Kasumi-1 (cell line): ENCODE data around the gene RPS6KB2.

Experiments used
- DNase-seq, 2 experiments: peaks; one replicate each; lab custom pipeline; 2025; lab: John Stamatoyannopoulos, UW

Gene RPS6KB2

DNA sequence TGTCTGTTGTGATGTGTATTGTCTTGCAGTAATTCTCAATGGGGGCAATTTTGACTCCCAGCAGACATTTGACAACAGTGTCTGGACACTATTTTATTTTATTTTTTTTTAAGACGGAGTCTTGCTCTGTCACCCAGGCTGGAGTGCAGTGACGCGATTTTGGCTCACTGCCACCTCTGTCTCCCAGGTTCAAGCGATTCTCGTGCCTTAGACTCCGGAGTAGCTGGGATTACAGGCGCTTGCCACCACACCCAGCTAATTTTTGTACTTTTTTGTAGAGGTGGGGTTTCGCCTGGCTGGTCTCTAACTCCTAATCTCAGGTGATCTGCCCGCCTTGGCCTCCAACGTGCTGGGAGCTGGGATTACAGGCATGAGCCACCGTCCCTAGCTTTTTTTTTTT is 1.4 kb downstream of the RPS6KB2 start:
- no peak for DNase-seq

DNA sequence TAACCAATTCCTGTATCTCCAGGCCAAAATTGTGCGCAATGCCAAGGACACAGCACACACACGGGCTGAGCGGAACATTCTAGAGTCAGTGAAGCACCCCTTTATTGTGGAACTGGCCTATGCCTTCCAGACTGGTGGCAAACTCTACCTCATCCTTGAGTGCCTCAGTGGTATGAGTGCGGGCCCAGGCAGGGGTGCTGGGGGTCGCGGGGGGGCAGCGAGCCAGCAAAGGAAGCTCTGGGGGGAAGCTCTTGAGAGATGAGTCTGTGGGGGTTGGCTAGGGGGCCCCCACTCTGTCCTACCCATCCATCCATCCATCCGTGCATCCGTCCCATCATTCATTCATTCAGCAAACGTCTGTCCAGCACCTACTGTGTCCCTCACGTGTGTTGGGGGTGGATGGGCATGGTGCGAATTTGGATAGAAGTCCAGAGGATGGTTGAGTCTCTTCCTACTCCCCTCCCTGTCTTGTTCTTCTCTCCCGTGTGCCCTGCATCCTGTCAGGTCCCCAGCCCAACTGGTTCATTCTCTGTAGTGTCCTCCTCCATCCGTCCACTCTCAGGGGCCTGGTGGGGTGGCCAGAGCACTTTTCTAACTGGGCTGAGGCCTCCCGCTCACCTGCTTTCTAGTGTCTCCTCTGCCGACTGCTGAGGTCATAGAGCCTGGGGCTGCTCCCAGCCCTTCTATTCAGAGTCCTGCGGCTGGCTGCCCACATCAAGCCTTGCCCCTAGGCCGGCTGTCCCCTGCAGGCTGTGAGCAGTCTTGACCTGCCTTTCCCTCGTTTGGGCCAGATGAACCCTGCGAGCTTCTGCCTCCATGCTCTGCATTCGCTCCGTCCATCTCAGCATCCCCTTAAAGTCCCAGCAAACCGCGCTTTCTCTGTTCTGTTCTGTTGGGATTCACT is 3.3 kb downstream of the RPS6KB2 start:
- no peak for DNase-seq

DNA sequence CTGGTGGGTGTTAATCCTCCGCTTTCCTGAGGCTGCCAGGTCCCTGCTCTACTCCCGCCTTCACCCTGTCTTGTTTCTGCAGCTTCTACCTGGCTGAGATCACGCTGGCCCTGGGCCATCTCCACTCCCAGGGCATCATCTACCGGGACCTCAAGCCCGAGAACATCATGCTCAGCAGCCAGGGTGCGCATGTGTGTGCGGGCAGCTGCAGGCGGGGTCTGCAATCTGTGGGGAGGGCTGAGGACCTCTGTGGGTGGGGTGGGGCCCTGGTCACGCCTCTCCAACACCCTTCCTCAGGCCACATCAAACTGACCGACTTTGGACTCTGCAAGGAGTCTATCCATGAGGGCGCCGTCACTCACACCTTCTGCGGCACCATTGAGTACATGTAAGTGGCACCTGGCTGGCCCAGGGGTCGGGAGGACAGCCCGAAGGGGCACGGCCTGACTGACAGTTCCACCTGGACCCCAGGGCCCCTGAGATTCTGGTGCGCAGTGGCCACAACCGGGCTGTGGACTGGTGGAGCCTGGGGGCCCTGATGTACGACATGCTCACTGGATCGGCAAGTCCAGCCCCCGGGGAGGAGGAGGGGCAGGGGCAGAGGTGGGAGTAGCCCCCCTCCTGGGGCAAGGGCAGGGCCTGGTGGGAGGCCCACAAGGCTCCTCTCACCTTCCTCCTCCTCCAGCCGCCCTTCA is 4.5 kb downstream of the RPS6KB2 start:
- DNase-seq: no peak

DNA sequence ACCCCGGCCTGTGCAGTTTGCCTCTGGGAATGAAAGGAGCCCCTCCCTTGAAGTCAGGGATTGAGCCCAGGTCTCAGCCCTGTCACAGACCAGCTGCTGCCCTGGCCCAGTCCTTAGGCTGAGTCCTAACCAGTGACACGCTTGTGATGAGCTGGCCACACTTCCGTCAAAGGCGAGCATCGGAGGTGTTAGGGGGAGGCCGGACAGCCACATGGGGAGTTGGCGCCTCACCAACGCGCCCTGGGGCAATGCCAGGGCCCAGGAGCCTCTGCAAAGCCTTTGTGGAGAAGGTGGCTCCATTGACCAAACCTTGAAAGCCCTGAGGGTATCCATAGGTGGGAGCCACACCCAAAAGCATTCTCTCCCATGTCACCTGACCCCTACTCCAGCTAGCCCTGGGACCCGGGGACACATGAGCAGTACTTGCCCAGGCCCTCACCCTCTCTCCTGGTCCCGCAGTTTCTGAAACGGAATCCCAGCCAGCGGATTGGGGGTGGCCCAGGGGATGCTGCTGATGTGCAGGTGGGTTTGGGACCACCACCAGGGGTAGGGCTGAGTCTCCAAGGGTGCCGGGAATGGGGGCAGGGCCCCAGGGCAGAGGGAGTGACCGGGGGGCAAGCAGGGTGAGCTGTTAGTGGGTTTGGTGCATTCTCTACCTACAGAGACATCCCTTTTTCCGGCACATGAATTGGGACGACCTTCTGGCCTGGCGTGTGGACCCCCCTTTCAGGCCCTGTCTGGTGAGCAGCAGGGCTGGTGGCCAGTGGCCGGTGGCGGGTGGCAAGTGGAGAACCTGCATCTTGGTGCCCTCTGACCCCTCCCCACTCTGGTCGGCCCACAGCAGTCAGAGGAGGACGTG is 5.5 kb downstream of the RPS6KB2 start:
- DNase-seq: no peak

DNA sequence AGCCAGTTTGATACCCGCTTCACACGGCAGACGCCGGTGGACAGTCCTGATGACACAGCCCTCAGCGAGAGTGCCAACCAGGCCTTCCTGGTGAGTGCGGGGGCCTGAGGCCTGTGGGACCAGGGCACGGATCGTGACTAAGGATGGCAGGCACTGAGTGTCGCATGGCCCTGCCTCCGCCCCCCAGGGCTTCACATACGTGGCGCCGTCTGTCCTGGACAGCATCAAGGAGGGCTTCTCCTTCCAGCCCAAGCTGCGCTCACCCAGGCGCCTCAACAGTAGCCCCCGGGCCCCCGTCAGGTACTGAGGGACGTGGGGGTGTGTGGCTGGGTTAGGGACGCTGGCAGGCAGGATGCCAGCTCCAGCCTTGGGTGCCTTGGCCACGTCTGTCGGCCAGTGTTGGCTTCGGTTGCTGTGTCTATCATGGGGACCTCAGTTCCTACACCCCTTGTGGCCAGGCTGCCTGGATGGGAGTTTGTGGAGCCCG is 6.1 kb downstream of the RPS6KB2 start:
- no peak for DNase-seq

DNA sequence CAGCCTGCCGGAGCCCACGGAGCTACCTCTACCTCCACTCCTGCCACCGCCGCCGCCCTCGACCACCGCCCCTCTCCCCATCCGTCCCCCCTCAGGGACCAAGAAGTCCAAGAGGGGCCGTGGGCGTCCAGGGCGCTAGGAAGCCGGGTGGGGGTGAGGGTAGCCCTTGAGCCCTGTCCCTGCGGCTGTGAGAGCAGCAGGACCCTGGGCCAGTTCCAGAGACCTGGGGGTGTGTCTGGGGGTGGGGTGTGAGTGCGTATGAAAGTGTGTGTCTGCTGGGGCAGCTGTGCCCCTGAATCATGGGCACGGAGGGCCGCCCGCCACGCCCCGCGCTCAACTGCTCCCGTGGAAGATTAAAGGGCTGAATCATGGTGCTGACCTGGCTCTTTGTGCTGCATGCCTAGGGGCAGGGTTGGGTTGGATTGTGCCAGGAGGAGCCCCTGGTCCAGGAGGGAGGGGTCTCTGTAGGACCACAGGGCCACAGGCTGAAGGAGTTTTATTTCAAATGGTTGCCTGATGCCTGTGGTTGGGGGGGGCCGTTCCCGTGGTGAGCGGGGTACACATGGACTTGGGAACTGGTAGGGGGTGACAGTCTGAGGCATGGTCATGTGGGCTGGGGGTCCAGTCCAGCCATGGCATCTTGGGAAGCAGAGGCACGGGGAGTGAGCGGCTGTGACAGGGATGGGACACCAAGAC is 6.9 kb downstream of the RPS6KB2 start:
- DNase-seq: no peak

DNA sequence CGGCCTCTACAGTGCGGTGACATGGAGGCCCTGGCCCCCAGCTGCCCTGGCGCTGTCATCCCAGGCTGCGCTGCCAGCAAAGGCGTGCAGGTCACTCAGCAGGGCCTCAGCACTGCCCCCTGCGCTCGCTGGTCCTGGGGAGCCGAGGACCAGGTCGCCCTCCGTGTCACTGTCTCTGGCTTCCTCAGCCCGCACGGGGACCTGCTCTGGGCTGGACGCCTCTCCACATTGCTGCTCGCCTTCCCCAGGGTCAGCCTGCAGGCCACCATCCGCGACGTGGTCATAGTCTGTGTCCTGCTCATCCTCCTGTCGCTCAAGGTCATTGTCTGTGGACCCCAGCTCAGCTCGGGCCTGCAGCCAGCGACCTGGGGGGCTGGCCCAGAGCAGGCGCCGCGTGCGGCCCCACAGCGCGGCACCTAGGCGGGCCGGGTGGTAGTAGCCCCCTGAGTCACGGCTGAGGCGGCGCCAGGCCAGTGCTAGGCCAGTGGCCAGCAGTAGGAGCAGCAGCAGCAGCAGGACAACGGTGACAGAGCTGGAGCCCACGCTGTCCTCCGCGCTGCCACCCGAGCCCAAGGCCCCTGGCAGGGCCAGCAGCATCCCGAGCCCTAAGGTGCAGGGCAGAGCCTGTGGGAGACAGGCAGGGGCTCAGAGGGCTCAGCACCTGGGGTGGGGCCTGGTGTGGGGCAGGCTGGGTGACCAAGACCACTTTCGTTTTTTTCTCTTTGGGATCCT is 7.6 kb downstream of the RPS6KB2 start:
- DNase-seq: no peak

DNA sequence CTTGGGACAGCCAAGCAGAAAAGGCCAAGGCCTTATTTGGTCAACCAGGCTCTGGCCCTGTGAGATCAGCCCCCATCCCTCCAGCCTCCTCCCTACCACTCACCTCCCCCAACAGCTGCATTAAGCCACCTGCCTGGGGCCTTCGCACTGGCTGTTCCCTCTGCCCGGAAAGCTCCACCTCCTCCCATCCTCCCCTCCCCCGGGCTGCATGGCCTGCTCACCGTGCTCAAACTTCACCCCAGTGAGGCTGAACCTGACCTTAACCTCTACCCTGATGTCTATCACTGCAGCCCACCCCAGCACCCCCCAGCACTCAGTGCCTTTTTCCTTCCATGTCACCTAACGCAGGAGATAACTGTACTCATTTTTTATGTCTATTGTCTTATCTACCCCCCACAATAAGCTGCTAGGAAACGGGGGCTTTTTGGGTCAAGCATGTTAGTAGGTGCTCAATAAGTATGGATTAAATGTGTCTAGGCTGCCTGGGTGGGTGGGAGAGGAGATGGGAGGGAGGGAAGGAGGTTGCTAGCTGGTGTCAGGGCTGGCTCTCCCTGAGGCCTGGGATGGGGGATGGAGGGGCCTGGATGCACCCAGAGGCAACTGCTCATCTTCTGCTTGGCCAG is 8.3 kb downstream of the RPS6KB2 start:
- DNase-seq: peak; percentile 44 to 68

DNA sequence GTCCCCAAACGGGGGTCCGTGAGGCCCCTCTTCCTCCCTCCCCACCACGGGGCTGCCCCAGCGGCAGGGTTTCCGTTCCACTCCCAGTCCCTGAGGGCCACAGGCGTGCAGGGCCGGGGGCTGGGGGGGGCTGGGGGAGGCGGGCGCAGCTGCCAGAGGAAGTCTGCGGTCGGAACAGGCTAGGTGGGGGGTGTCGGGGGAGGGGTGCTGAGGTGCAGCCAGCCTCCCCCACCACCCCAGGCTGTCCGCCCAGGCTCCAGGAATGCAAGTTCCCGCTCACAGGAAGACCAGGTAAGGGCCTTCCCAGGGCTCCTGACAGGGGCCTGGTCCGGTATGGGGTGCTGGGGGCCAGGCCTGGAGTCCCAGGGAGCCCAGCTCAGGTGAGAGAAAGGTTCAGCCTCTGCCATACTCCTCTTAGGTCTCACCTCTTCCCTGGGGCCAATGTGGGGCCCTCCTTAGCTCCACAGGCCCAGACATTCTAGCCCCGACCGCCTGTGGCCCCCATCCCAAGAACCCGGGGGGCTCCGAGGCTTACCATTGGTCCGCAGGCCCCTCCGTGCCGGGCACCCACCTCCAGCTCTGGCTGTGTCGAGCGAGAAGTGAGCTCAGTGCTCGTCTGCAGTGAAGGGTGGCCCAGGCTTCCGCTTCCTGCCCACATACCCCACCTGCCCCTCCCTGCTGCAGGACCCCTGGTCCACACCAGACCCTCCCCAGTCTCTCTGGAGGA is 9.0 kb downstream of the RPS6KB2 start, which contains the start of gene PTPRCAP:
PTPRCAP (minus strand) TSS at position 601 of the 727 bp plus-strand sequence; CDS start at position 538, 63 bp downstream.
- peak; percentile 85 to 92 for DNase-seq

DNA sequence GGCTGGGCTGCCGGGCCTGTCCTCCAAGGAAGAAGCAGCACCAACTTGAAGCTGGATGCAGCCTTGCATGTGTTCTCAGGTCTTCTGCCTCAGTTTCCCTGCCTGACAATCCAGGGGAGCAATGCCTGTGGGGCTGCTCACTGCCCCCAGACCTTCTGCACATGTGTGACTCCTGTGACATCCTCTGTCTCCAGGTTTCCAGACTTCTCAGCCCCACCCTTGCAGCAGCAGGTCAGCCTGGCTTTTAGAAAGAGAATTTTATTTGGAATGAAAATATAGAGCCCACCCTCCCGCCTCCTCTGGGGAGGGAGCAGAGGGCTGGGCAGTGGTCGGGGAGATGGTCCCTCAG is 9.5 kb downstream of the RPS6KB2 start:
- no peak for DNase-seq

DNA sequence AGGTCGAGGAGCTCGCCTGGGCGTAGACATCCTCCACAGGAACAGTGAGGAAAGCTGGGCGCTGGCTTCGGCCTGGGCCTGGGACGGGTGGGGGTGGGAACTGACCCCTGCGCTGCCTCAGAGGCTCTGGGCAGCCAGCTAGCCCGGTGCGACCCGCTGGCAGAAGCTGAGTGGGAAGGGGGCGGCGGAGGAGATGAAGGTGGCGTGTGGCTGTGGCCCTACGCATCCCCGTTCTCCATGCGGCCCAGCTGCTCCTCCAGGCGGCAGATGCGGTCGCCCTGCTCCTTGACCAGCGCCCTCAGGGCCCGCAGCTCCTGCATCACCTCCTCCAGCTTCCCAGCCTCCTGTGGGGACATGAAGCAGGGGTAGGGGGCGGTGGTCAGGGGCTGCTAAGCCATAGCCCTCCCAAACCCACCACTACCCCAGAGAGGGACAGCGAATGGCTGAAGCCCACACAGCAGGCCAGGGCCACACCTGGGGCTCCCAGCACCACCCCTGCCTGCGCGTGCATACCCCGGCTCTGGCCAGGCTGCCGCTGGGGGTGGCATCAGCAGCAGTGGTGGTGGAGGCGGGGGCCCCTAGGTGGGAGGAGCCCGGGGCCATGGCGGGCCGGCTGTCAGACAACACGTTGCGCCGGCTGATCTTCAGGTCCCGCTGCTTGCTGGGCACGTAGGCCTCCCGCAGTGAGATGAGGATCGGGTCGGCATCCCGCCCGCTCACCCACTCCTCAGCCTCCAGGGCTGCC is 10.0 kb downstream of the RPS6KB2 start:
- no peak for DNase-seq

DNA sequence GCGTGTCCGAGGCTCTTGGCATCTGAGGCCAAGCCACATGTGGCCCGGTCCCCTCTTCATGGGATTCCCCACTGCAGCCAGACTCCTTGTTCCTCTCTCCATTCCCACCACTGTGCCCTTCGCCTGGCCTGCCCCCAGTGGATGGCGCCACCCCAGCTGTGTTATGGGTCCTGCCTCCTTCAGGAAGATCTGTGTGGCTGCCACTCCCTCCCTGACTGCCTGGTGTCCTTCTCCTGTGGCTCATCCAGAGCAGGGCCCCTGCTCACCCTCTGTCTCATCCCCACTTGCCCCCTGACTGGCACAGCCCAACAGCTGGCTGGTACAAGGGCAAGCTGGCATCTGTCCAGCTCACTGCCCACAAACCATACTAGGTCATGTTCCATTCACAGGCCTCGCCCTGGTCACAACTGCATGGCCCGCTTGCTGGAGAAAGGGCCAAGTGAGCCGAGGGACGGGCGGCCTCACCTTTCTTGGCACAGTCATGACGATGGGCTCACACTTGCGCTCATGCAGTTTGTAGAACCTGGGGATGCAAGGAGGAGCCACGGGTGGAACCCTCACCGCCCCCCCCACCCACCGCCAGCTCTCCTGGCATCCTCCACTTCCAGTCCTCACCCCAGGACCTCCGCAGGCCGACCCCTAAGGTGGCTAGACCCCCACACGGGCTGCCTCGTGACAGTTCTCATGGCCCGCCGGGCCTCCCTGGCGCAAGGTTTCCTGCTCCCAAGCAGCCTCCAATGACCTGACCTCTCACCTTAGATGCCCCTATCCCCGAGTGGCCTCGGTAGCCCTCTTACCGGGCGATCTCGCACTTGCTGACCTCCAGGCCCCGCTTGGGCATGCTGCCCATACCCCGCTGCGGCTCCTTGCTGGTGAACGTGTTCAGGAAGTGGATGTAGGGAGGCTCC is 11.3 kb downstream of the RPS6KB2 start:
- DNase-seq: peak; percentile 57 to 59

DNA sequence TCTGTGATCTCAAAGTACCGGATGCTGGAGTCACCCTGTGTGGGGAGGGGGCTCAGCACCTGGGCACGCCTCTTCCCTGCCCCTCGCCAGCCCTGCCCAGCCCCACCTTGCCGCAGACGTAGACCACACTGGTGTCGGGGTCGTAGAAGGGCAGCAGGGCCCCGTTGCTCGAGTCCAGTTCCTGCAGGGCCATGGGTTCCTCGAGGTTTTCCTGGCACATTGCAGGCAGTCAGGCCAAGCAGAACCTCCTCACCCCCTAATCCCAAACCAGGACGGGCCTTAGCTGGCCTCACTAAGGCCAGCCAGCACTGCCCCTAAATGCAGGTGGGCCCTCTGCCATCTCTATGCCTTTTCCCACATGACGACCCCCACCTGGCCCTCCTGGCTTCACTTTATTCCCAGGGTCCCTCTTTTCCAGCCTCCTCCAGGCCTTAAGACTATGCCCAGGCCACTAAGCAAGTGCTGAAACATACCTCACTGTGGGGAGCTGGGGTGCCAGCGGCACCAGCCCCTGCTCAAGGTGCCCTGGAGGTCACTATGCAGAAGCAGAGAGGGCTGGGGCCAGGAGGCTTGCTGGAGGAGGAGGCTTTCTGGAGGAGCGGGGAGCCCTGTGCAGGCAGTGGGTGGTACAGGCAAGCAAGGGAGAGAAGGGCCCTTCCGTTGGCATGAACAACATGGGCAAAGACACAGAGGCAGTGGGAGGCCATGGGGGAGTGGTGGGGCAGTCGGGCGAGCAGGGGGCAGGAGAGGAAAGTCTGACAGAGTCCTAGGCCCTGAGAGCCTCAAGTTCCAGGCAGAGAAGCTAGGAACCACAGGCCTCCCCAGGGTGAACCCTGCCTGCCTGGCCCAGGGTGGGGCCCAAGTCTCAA is 12.2 kb downstream of the RPS6KB2 start:
- DNase-seq: no peak

DNA sequence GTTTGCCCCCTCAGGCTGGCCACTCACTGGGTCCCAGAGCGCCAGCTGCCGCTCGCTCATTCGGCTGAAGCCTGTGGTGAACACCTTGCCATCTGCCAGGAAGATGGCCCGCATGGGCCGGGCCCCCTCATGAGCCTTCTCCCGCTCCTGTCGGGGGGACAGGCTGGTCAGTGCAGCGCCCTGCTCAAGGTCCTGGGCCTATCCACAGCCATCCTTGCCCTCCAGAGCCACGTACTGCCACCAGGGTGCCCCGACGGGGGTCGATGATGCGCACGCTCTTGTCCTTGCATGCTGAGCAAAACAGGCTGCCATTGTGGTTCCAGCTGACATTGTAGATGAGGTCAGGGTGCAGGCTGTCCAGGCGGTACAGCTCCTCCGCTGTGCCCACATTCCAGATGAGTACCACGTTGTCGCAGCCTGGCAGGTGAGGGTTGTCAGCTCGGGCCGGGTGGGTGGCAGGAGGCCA is 12.8 kb downstream of the RPS6KB2 start:
- no peak for DNase-seq

DNA sequence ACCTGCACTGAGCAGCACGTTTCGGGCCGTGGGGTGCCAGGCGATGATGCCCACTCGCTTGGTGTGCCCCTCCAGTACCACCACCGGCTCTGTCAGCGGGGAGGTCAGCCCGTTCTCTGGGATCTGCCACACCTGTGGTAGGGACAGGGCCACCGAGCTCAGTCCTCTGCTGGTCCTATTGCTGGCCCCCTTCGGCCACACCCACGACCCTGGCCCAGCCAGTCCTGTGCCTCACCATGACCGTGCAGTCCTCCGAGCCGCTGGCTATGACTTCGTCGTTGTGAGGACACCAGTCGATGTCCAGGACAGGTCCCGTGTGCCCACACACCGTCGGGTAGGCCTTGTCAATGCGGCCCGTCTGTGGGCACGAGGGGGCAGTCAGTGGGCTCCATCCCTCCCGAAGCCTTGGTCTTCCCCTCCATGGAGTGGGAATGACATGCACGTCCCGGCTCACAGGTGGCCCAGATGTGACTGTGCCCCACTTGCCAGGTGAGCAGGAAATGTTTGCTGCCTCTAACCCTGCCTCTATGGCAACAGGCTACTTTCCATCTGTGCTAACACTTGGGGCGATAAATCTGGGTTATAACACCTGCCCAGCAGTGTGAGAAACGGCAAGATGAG is 13.5 kb downstream of the RPS6KB2 start:
- no peak for DNase-seq
